Activated CD4-positive, alpha-beta T cell treated with anti-CD3 and anti-CD28 coated beads for 36 hours (primary cell): ENCODE data around the gene CHI3L1. TPM values are rescaled to one million over a fixed set of nuclear protein-coding genes. Genes with fewer than 3 reads are reported as not detected.

Source experiments
- ATAC-seq: fragments of 200-7000 bp; cut with Tn5 transposase; one replicate; pipeline ENCODE4 v1.10.0; 2021; ENCODE audit warnings: mild to moderate bottlenecking, moderate library complexity
- CTCF ChIA-PET: fragments of 350-600 bp; sonication (Branson Sonifier 250); formaldehyde crosslinking; loops from one replicate; lab custom pipeline; 2021; ENCODE audit warnings: antibody characterized with exemption; lab: Charles Lee
- POLR2A ChIA-PET: fragments of 350-600 bp; sonication (Branson Sonifier 250); formaldehyde crosslinking; loops from one replicate; lab custom pipeline; 2021; ENCODE audit warnings: antibody characterized with exemption, inconsistent platforms; lab: Charles Lee
- DNase-seq: peaks from one replicate; pipeline ENCODE4 v3.0.0-alpha.2; 2020
- H3K27ac Mint-ChIP-seq: one replicate; pipeline ENCODE4 v1.8.0; 2021; ENCODE audit warnings: mixed read lengths
- H3K27me3 Mint-ChIP-seq: one replicate; pipeline ENCODE4 v1.8.0; 2021; ENCODE audit warnings: mixed read lengths
- H3K36me3 Mint-ChIP-seq: one replicate; pipeline ENCODE4 v1.8.0; 2021; ENCODE audit warnings: low read depth, mixed read lengths
- H3K4me1 Mint-ChIP-seq: one replicate; pipeline ENCODE4 v1.8.0; 2021; ENCODE audit warnings: mixed read lengths
- H3K4me3 Mint-ChIP-seq: one replicate; pipeline ENCODE4 v1.8.0; 2021; ENCODE audit warnings: mild to moderate bottlenecking, moderate library complexity, mixed read lengths
- H3K9me3 Mint-ChIP-seq: one replicate; pipeline ENCODE4 v1.8.0; 2021; ENCODE audit warnings: low read depth, mixed read lengths
- intact Hi-C, 2 experiments: fragments of 100-400 bp; cut with DNase I in 1 of 2; cut with micrococcal nuclease in 1 of 2; formaldehyde crosslinking; loops; one replicate each; pipeline versions ENCODE4 v1.14.2 to v1.15.1; 2022 to 2024; cut with DNase I, micrococcal nuclease
- total RNA-seq, 2 experiments: library from RNA; stranded (reverse); gene quantifications; one replicate each; pipeline ENCODE4 v1.2.3, GENCODE V29; 2021

The CHI3L1 gene
- total RNA-seq, 2 experiments from 2014 or later: 0.09 to 0.18 TPM

DNA sequence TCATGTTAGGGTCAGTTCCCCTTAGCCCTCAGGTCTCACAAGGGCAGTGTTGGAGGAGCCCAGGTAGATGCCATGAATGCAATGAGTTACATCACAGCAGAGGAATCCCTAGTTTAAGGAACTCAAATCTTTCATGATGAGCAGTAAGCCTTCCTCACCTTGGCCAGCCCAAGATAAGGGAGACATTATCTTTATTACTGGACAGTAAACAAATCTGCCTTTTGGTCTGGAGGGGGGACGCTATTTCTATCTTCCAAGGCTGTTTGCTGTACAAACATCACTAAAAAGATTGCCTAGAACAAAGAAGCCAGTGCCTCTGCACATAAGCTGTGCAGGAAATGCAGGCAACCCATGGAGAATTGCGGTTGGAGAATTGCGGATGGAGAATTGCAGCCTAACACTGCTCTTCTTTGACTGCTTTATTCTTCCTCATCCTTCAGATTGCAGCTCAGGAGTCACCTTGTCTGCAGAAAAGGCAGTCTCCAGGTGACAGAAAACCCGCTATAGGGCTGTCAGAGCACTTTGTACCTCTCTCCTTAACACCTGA, 2.3 kb upstream of the CHI3L1 start:
- Mint-ChIP-seq H3K27ac (no peak overlapping the region), H3K4me3 (no peak overlapping the region), H3K27me3 (peaks cover 7% of the 10 kb centered on the region), H3K4me1 (peaks cover 4% of the 10 kb centered on the region), H3K36me3 (no peaks in the 10 kb centered on the region), H3K9me3 (no peaks in the 10 kb centered on the region)
- no peak for ATAC-seq
- no peak for DNase-seq
- intact Hi-C loops: no loop called here
- POLR2A ChIA-PET: no interaction called here
- CTCF ChIA-PET: interaction anchor here (1.4 kb wide), 1 partner anchor 26 kb away, joined by 4 read pairs; no protein-coding TSS in a partner anchor

DNA sequence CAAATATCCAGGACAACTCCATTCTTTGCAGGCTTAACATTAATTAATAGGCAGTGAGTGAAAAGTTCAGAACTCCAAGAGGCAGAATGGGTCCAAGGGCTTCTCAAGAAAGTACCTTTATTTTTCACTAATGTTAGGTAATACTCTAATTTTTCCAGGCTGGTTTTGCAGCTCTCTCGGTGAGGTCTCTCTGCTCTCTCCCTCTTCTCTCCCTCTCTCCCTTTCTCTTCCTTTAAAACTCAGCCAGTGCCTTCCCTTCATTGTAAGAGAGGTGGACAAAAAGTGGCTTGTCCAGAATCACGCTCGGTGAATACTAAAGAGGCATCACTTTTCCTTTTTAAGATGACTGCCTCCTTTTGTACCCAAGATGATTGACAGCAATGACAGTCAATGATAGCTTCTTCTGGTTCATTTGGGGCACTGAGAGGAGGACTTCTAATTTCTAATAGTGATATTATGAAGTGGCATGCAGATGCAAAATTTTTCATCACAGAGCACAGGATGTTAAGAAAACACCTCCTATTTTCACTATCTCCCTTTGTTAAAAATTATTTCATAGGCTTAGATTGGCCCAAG, 1.3 kb upstream of the CHI3L1 start:
- Mint-ChIP-seq H3K4me1 (peaks cover 4% of the 10 kb centered on the region), H3K36me3 (no peaks in the 10 kb centered on the region), H3K4me3 (no peak overlapping the region), H3K27ac (no peak overlapping the region), H3K9me3 (no peaks in the 10 kb centered on the region), H3K27me3 (peaks cover 7% of the 10 kb centered on the region)
- POLR2A ChIA-PET: no interaction called here
- no peak for DNase-seq
- CTCF ChIA-PET: interaction anchor here (1.3 to 1.4 kb wide), 2 partner anchors 27 to 148 kb away, joined by 4 to 6 read pairs; no protein-coding TSS in a partner anchor
- no peak for ATAC-seq
- intact Hi-C loops: no loop called here

DNA sequence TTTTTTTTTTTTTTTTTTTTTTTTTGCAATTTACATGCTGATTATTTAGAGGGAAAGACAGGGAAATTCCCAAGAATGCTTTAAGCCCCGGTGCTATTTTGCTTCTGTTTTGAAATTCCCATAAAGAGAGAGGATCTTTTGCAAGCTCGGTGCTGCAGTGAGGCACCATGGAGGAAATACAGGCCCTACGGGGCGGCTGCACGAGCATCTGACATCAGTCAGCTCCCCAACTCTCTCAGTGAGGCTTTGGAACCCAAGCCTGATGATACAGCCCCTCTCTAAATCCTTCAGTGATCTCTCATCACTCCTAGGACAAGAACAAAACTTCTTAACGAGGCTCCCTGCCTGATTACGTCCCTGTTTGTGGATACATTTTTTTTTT, 791 bp upstream of the CHI3L1 start:
- ATAC-seq: no peak
- intact Hi-C loops: no loop called here
- no peak overlapping the region for H3K27ac Mint-ChIP-seq
- H3K4me1 Mint-ChIP-seq: peaks cover 4% of the 10 kb centered on the region
- POLR2A ChIA-PET: no interaction called here
- H3K27me3 Mint-ChIP-seq: peaks cover 7% of the 10 kb centered on the region
- H3K4me3 Mint-ChIP-seq: no peak overlapping the region
- no peaks in the 10 kb centered on the region for H3K36me3 Mint-ChIP-seq
- CTCF ChIA-PET: interaction anchor here (0.7 to 1.3 kb wide), 2 partner anchors 80 to 148 kb away, joined by 3 to 6 read pairs; no protein-coding TSS in a partner anchor
- no peaks in the 10 kb centered on the region for H3K9me3 Mint-ChIP-seq
- DNase-seq: no peak

- intact Hi-C loops: no loop called here
- CTCF ChIA-PET: interaction anchor here (0.8 to 1.5 kb wide), 2 partner anchors 29 to 81 kb away, joined by 3 to 4 read pairs; no protein-coding TSS in a partner anchor
- peaks cover 5% of the 10 kb centered on the region for H3K27me3 Mint-ChIP-seq
- H3K9me3 Mint-ChIP-seq: no peaks in the 10 kb centered on the region
- peaks cover 4% of the 10 kb centered on the region for H3K4me1 Mint-ChIP-seq
- POLR2A ChIA-PET: no interaction called here
- ATAC-seq (no peak), DNase-seq (no peak)
- no peak overlapping the region for H3K27ac Mint-ChIP-seq
- no peaks in the 10 kb centered on the region for H3K36me3 Mint-ChIP-seq
- H3K4me3 Mint-ChIP-seq: no peak overlapping the region
Observed at GRCh38 chr1:203186091-203186445, 436 bp downstream of the CHI3L1 start.

GRCh38 chr1:203185585-203185984, 919 bp downstream of the CHI3L1 start:
- H3K36me3 Mint-ChIP-seq: no peaks in the 10 kb centered on the region
- H3K4me3 Mint-ChIP-seq: no peak overlapping the region
- ATAC-seq (no peak), DNase-seq (no peak)
- CTCF ChIA-PET: interaction anchor here (0.8 to 1.5 kb wide), 3 partner anchors 13 to 82 kb away, joined by 3 to 4 read pairs (median 3); no protein-coding TSS in a partner anchor
- no peak overlapping the region for H3K27ac Mint-ChIP-seq
- intact Hi-C loops: no loop called here
- H3K9me3 Mint-ChIP-seq: no peaks in the 10 kb centered on the region
- H3K27me3 Mint-ChIP-seq: peaks cover 5% of the 10 kb centered on the region
- POLR2A ChIA-PET: no interaction called here
- H3K4me1 Mint-ChIP-seq: peaks cover 4% of the 10 kb centered on the region

DNA sequence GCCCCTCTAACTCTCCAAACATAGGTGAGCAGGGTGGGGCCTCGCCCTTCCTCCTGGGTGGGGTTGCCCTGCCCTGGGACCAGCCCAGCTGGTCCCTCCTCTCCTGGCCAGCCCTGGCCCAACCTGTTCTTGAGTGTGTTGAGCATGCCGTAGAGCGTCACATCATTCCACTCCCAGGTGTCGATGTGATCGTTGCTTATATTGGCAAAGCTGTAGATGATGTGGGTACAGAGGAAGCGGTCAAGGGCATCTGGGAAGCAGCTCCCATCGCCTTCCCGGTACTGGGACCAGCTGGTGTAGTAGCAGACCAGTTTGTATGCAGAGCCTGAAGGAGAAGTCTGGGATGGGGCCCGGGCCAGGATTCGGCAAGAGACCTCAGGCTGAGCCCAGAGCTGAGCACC, 1.4 kb downstream of the CHI3L1 start:
- no peak overlapping the region for H3K27ac Mint-ChIP-seq
- no peak overlapping the region for H3K4me3 Mint-ChIP-seq
- H3K27me3 Mint-ChIP-seq: peaks cover 5% of the 10 kb centered on the region
- ChIA-PET POLR2A (no interaction called here), CTCF (interaction anchor here (0.7 to 1.5 kb wide), 3 partner anchors 9 to 82 kb away, joined by 3 to 4 read pairs (median 4); no protein-coding TSS in a partner anchor)
- H3K4me1 Mint-ChIP-seq: peaks cover 4% of the 10 kb centered on the region
- intact Hi-C loops: no loop called here
- ATAC-seq (no peak), DNase-seq (no peak)
- H3K9me3 Mint-ChIP-seq: no peaks in the 10 kb centered on the region
- no peaks in the 10 kb centered on the region for H3K36me3 Mint-ChIP-seq

DNA sequence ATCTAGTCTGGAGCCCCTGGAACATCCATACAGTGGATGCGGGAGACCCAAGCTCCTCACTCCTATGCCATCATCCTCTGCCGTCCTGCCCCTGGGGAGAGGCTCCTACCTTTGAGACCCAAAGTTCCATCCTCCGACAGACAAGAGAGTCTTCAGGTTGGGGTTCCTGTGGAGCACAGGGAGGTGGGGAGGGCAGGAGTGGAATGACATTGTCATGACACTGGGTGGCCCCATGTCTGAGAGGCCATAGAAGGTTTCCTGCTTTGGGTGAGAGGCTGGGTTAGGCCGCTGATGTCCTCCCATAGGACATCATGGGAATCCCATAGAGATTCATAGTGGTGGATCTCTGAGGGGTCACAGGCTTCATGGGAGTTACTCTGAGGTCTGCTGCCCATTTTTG, 2.0 kb downstream of the CHI3L1 start:
- Mint-ChIP-seq H3K36me3 (no peaks in the 10 kb centered on the region), H3K4me3 (no peak overlapping the region), H3K27ac (no peak overlapping the region), H3K9me3 (no peaks in the 10 kb centered on the region), H3K4me1 (peaks cover 4% of the 10 kb centered on the region), H3K27me3 (peaks cover 3% of the 10 kb centered on the region)
- ATAC-seq (no peak), DNase-seq (no peak)
- ChIA-PET POLR2A (no interaction called here), CTCF (interaction anchor here (0.5 to 0.7 kb wide), 2 partner anchors 9 to 34 kb away, joined by 3 to 4 read pairs; no protein-coding TSS in a partner anchor)
- intact Hi-C loops: no loop called here

GRCh38 chr1:203183828-203184227, 2.7 kb downstream of the CHI3L1 start:
- Mint-ChIP-seq H3K4me1 (peaks cover 4% of the 10 kb centered on the region), H3K36me3 (no peaks in the 10 kb centered on the region), H3K9me3 (no peaks in the 10 kb centered on the region), H3K4me3 (no peak overlapping the region), H3K27ac (no peak overlapping the region), H3K27me3 (peaks cover 2% of the 10 kb centered on the region)
- intact Hi-C loops: no loop called here
- ATAC-seq (no peak), DNase-seq (no peak)
- ChIA-PET CTCF (no interaction called here), POLR2A (no interaction called here)

- H3K27me3 Mint-ChIP-seq: no peaks in the 10 kb centered on the region
- intact Hi-C loops: no loop called here
- ChIA-PET CTCF (interaction anchor here (0.6 to 0.9 kb wide), 2 partner anchors 10 to 13 kb away, joined by 3 to 4 read pairs; no protein-coding TSS in a partner anchor), POLR2A (no interaction called here)
- H3K4me3 Mint-ChIP-seq: no peak overlapping the region
- no peak overlapping the region for H3K27ac Mint-ChIP-seq
- H3K9me3 Mint-ChIP-seq: no peaks in the 10 kb centered on the region
- no peak for DNase-seq
- no peak for ATAC-seq
- H3K36me3 Mint-ChIP-seq: no peaks in the 10 kb centered on the region
- peaks cover 4% of the 10 kb centered on the region for H3K4me1 Mint-ChIP-seq
Observed at GRCh38 chr1:203182387-203182953, 4.0 kb downstream of the CHI3L1 start.

- no peaks in the 10 kb centered on the region for H3K27me3 Mint-ChIP-seq
- H3K4me3 Mint-ChIP-seq: no peak overlapping the region
- no peak overlapping the region for H3K27ac Mint-ChIP-seq
- no peaks in the 10 kb centered on the region for H3K9me3 Mint-ChIP-seq
- DNase-seq: no peak
- ChIA-PET POLR2A (no interaction called here), CTCF (interaction anchor here (0.6 kb wide), 1 partner anchor 13 kb away, joined by 3 read pairs; no protein-coding TSS in a partner anchor)
- no peaks in the 10 kb centered on the region for H3K36me3 Mint-ChIP-seq
- H3K4me1 Mint-ChIP-seq: peaks cover 4% of the 10 kb centered on the region
- intact Hi-C loops: no loop called here
- ATAC-seq: no peak
Observed at GRCh38 chr1:203181586-203182386, 4.7 kb downstream of the CHI3L1 start.

DNA sequence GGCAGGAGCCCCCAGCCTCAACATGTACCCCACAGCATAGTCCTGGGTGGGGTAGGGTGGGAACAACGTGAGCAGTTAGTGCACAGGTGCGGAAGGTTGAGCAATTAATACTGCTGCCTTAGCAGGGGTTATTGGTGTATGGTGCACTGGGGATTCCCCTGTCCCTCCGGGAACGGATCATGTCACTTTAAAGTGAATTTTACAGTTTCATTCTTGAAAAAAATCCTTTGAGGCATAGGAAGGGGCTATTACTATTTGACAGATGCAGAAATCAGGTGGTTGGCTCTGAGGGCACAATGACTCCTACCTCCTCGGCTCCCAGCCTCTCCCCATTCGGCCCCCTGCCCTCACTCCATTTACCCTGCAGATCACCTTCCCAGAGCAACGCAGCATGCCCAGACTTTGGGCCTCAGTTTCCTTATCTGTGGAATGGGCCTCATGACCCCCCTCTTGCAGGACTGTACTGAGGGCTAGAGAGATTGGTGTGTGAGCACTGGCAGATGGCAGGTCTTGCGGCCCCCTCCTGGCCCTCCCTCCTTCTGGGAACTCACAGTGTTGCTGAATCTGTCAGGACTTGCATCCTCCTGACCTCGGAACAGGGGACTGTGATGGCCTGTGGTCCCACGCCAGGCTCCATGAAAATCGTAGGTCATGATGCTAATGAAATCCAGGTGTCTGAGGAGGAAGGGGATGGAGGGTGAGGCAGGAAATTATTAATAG, 5.7 kb downstream of the CHI3L1 start:
- H3K9me3 Mint-ChIP-seq: no peaks in the 10 kb centered on the region
- no peak overlapping the region for H3K27ac Mint-ChIP-seq
- ChIA-PET CTCF (interaction anchor here (0.7 kb wide), 1 partner anchor 9 kb away, joined by 3 read pairs; no protein-coding TSS in a partner anchor), POLR2A (no interaction called here)
- no peak for DNase-seq
- H3K4me3 Mint-ChIP-seq: no peak overlapping the region
- intact Hi-C loops: no loop called here
- no peaks in the 10 kb centered on the region for H3K4me1 Mint-ChIP-seq
- no peaks in the 10 kb centered on the region for H3K36me3 Mint-ChIP-seq
- no peak for ATAC-seq
- no peaks in the 10 kb centered on the region for H3K27me3 Mint-ChIP-seq
